K562 (cell line): ENCODE data around the gene NDUFAF3. TPM values are rescaled to one million over a fixed set of nuclear protein-coding genes. Genes with fewer than 3 reads are reported as not detected.

Source experiments
- ATAC-seq: fragments of 200-7000 bp; cut with Tn5 transposase; 3 replicates; pipeline ENCODE4 v1.9.1; 2020; ENCODE audit warnings: moderate library complexity
- BruUV-seq: library from RNA; stranded (reverse); fragments of 400-500 nt; replicated peaks from 2 replicates; lab custom pipeline; 2021; lab: Mats Ljungman, UMichigan
- CTCF ChIA-PET: fragments of 300-600 bp; formaldehyde crosslinking; extraction: SDS; loops from one replicate; lab custom pipeline; 2021; ENCODE audit warnings: low intra/inter-chr PET ratio; lab: Yijun Ruan, JAX
- POLR2A ChIA-PET: fragments of 300-600, 350-650 bp; sonication (Branson Sonifier 250); formaldehyde crosslinking; extraction: SDS; loops from one replicate; lab custom pipeline; 2021; ENCODE audit warnings: antibody characterized with exemption, inconsistent platforms; lab: Yijun Ruan, JAX
- DNase-seq, 4 experiments: peaks; one replicate each; pipeline versions ENCODE4 v3.0.0 to v3.0.0-alpha.2; 2011 to 2018; ENCODE audit warnings: low spot score in 3 of 4, mixed read lengths in 3 of 4; ENCODE audit errors: extremely low read depth in 1 of 4
- FAIRE-seq: peaks from 2 replicates; lab custom pipeline; 2011; peaks lifted over from hg19 to GRCh38; lab: Jason Lieb, UNC
- H2AFZ ChIP-seq: 2 replicates; pipeline ENCODE4 v1.6.0; 2011; ENCODE audit warnings: low read depth, low read length, control low read depth, inconsistent platforms
- H3K27ac ChIP-seq: fragments of 200-600 bp; 3 replicates; pipeline ENCODE4 v1.8.0; 2011; ENCODE audit warnings: low read depth, mild to moderate bottlenecking, control low read depth, inconsistent platforms, low read length, moderate library complexity, mixed read lengths; ENCODE audit errors: extremely low read depth
- H3K27me3 ChIP-seq, 2 experiments: fragments of 300-600 bp in 1 of 2; 2 replicates in 1 of 2; 3 replicates in 1 of 2; pipeline versions ENCODE4 v1.6.0 to v1.8.0; 2011; ENCODE audit warnings: inconsistent platforms in 2 of 2, low read length in 2 of 2, mild to moderate bottlenecking in 1 of 2, mixed read lengths in 1 of 2, moderate library complexity in 1 of 2; ENCODE audit not compliant: control insufficient read depth in 2 of 2, insufficient read depth in 2 of 2
- H3K36me3 ChIP-seq: fragments of 300-600 bp; 3 replicates; pipeline ENCODE4 v1.8.0; 2011; ENCODE audit warnings: mild to moderate bottlenecking, low read length, inconsistent platforms; ENCODE audit not compliant: control insufficient read depth, insufficient read depth
- H3K4me1 ChIP-seq, 2 experiments: fragments of 200-600 bp in 1 of 2; replicated peaks in 1 of 2; 2 replicates in 1 of 2; 3 replicates in 1 of 2; pipeline versions ENCODE4 v1.5.1 to v1.8.0; 2011; ENCODE audit warnings: inconsistent platforms in 2 of 2, low read length in 2 of 2, mild to moderate bottlenecking in 1 of 2, mixed read lengths in 1 of 2, moderate library complexity in 1 of 2; ENCODE audit not compliant: control insufficient read depth in 2 of 2, insufficient read depth in 2 of 2
- H3K4me2 ChIP-seq: 2 replicates; pipeline ENCODE4 v1.6.1; 2011; ENCODE audit warnings: low read length, control low read depth, inconsistent platforms, mixed read lengths; ENCODE audit not compliant: insufficient read depth
- H3K4me3 ChIP-seq: fragments of 200-600 bp; sonication (generic), shearing (Covaris generic); 2 replicates; pipeline ENCODE4 v1.5.1; 2016; ENCODE audit warnings: control low read depth, inconsistent platforms
- H3K79me2 ChIP-seq: fragments of 200-600 bp; 3 replicates; pipeline ENCODE4 v1.8.0; 2011; ENCODE audit warnings: low read length, inconsistent platforms; ENCODE audit not compliant: control insufficient read depth, insufficient read depth
- H3K9ac ChIP-seq, 2 experiments: 2 replicates each; pipeline versions ENCODE4 v1.6.0 to v1.6.1; 2011; ENCODE audit warnings: low read depth in 2 of 2, low read length in 2 of 2, control low read depth in 1 of 2, inconsistent platforms in 1 of 2, mild to moderate bottlenecking in 1 of 2, mixed read lengths in 1 of 2; ENCODE audit not compliant: insufficient read depth in 1 of 2
- H3K9me1 ChIP-seq: one replicate; pipeline ENCODE4 v1.6.0; 2011; ENCODE audit warnings: inconsistent platforms, mild to moderate bottlenecking, low read length, moderate library complexity; ENCODE audit not compliant: control insufficient read depth, insufficient read depth
- H3K9me3 ChIP-seq: replicated peaks from 2 replicates; pipeline ENCODE4 v1.5.1; 2011; ENCODE audit warnings: low read depth, low read length, inconsistent platforms; ENCODE audit not compliant: control insufficient read depth, insufficient read depth
- H4K20me1 ChIP-seq: replicated peaks from 2 replicates; pipeline ENCODE4 v1.6.1; 2011; ENCODE audit warnings: low read length, inconsistent platforms, mixed read lengths; ENCODE audit not compliant: control insufficient read depth, insufficient read depth
- FOXA3 ChIP-seq, 2 experiments: fragments of 450-650 bp in 1 of 2; sonication (generic) in 1 of 2; formaldehyde crosslinking; IDR thresholded peaks in 1 of 2; conservative IDR thresholded peaks in 1 of 2; 2 replicates each; pipeline versions ENCODE4 v1.4.0 to v1.8.0; 2020 to 2022; ENCODE audit warnings: mild to moderate bottlenecking in 2 of 2, missing genetic modification reagents in 1 of 2
- GATA2 ChIP-seq: sonication (generic); formaldehyde crosslinking; IDR thresholded peaks from 2 replicates; pipeline ENCODE4 v1.4.0; 2020; ENCODE audit warnings: mild to moderate bottlenecking, missing genetic modification reagents
- JUND ChIP-seq, 2 experiments: IDR thresholded peaks; 2 replicates in 1 of 2; 3 replicates in 1 of 2; pipeline ENCODE4 v1.6.1; 2011; ENCODE audit warnings: borderline replicate concordance in 2 of 2, low read depth in 2 of 2, low read length in 2 of 2, improper control_type of control experiment in 1 of 2, missing biosample characterization in 1 of 2, missing genetic modification characterization in 1 of 2, missing genetic modification reagents in 1 of 2
- POU5F1 ChIP-seq: fragments of 150-350 bp; IDR thresholded peaks from 2 replicates; pipeline ENCODE4 v1.6.1; 2014; ENCODE audit warnings: borderline replicate concordance, low read length, low read depth, mild to moderate bottlenecking; ENCODE audit not compliant: partially characterized antibody
- REST ChIP-seq, 2 experiments: fragments of 450-650 bp; formaldehyde crosslinking in 1 of 2; IDR thresholded peaks; 2 replicates each; pipeline versions ENCODE4 v1.4.0 to v1.6.1; 2014 to 2020; ENCODE audit warnings: mild to moderate bottlenecking in 2 of 2, borderline replicate concordance in 1 of 2, low read depth in 1 of 2
- SIRT6 ChIP-seq: IDR thresholded peaks from one replicate; pipeline ENCODE4 v1.6.1; 2012; ENCODE audit warnings: low read depth, mild to moderate bottlenecking, control low read depth, inconsistent platforms, low read length, moderate library complexity
- SNAPC5 ChIP-seq: fragments of 250-450 bp; sonication (Bioruptor Pico); IDR thresholded peaks from 2 replicates; pipeline ENCODE4 v1.8.0; 2021; ENCODE audit warnings: moderate library complexity, mild to moderate bottlenecking, inconsistent platforms
- ZNF175 ChIP-seq: fragments of 200-800 bp; sonication (Bioruptor generic); IDR thresholded peaks from 2 replicates; pipeline ENCODE4 v1.6.1; 2016; ENCODE audit warnings: low read depth, mild to moderate bottlenecking, missing genetic modification characterization, missing compliant biosample characterization
- ZNF239 ChIP-seq: fragments of 250-450 bp; sonication (Bioruptor Pico); IDR thresholded peaks from 2 replicates; pipeline ENCODE4 v1.4.0; 2020; ENCODE audit warnings: mild to moderate bottlenecking
- ZNF75A ChIP-seq: fragments of 450-650 bp; formaldehyde crosslinking; IDR thresholded peaks from 2 replicates; pipeline ENCODE4 v1.4.0; 2020; ENCODE audit warnings: mild to moderate bottlenecking
- ZNF778 ChIP-seq: fragments of 450-650 bp; formaldehyde crosslinking; IDR thresholded peaks from 2 replicates; pipeline ENCODE4 v1.4.0; 2020; ENCODE audit warnings: mild to moderate bottlenecking, moderate library complexity
- WGBS: fragments of 100-300 bp; shearing (Covaris generic); methylation state at CpG from one replicate; pipeline ENCODE4 v1.1.6; 2016; ENCODE audit warnings: low coverage, mixed read lengths; ENCODE audit not compliant: insufficient coverage; ENCODE audit errors: missing lambda C conversion rate; 5-methylcytosine and 5-hydroxymethylcytosine counted together
- in situ Hi-C: fragments of 300-500 bp; cut with MboI; formaldehyde crosslinking; loops from 4 replicates; pipeline ENCODE4 v1.15.0; 2018; ENCODE audit warnings: inconsistent platforms, mixed read lengths
- intact Hi-C: fragments of 100-400 bp; cut with micrococcal nuclease; formaldehyde crosslinking; loops from 2 replicates; pipeline ENCODE4 v1.14.2; 2022
- polyA plus RNA-seq, 8 experiments: library from polyadenylated mRNA; depleted of rRNA in 4 of 8; stranded (reverse) in 5 of 8; unstranded in 3 of 8; fragments of >200 nt; fragmentation: Nextera tagmentation in 2 of 8; fragmentation: Illumina TruSeq in 1 of 8; extraction: Ambion mirVana in 2 of 8; extraction: Trizol in 1 of 8; gene quantifications; 2 replicates each; pipeline versions ENCODE4 v1.2.1 to v1.2.3, GENCODE V29; 2011 to 2014; ENCODE audit warnings: inconsistent platforms in 1 of 8, missing spikeins in 1 of 8
- total RNA-seq, 7 experiments: library from RNA; depleted of rRNA in 6 of 7; stranded (reverse); fragments of >200 nt in 6 of 7; fragmentation: Illumina TruSeq in 2 of 7; extraction: Trizol in 2 of 7; gene quantifications; 2 replicates each; pipeline versions ENCODE4 v1.2.1 to v1.2.3, GENCODE V29; 2011 to 2021; ENCODE audit warnings: low replicate concordance in 1 of 7

The NDUFAF3 gene
- total and polyA plus RNA-seq, 9 of the 15 experiments (the other 6 are each of a cell fraction or from before 2014, with no cell fraction given), result 17.0 to 127 (median 36.3) TPM

- Histone ChIP-seq H3K4me2 (no peak overlapping the region), H3K9me3 (no peaks in the 10 kb centered on the region), H3K79me2 (no peaks in the 10 kb centered on the region), H4K20me1 (no peaks in the 10 kb centered on the region), H3K9me1 (no peaks in the 10 kb centered on the region), H3K4me3 (no peak overlapping the region), H2AFZ (no peak overlapping the region), H3K36me3 (no peaks in the 10 kb centered on the region), H3K27me3 (no peaks in the 10 kb centered on the region), H3K27ac (no peak overlapping the region), H3K9ac (no peak overlapping the region; a peak in 1 of 4 replicates), H3K4me1 (peaks cover 0 to 10% of the 10 kb centered on the region in 2 experiments; a peak in 2 of 5 replicates)
- ChIA-PET CTCF (no interaction called here), POLR2A (no interaction called here)
- DNase-seq (no peak), ATAC-seq (no peak), FAIRE-seq (no peak)
- intact Hi-C loops (no loop called here), in situ Hi-C loops (no loop called here)
- BruUV-seq, result no TSS peak
- TF ChIP-seq ZNF75A (no peak), JUND (IDR thresholded peaks at IDR 0.05; ENCODE audit: borderline replicate concordance, low read depth, low read length) (no peak), JUND (tag; IDR thresholded peaks at IDR 0.05; ENCODE audit: borderline replicate concordance, low read depth, low read length) (no peak), ZNF239 (CRISPR knock-in tag) (no peak), ZNF175 (no peak), REST (IDR thresholded peaks at IDR 0.05; ENCODE audit: borderline replicate concordance) (no peak), REST (CRISPR knock-in tag; IDR thresholded peaks at IDR 0.05; ENCODE audit: low read depth) (no peak), SNAPC5 (CRISPR knock-in tag) (no peak), FOXA3 (CRISPR knock-in tag; conservative IDR thresholded peaks at IDR 0.05 in 1 of 2, IDR thresholded peaks at IDR 0.05 in 1 of 2) (no peak), SIRT6 (no peak), POU5F1 (no peak), GATA2 (CRISPR knock-in tag) (no peak), ZNF778 (CRISPR knock-in tag) (no peak)
- 7% methylated on average over 6 of the region's 8 CpGs for WGBS
Observed at GRCh38 chr3:48999085-48999858, 22.6 kb upstream of the NDUFAF3 start.
